Vagina (tissue), 2 donors: ENCODE measurements around the gene TMEM164.

Source experiments
- CTCF ChIP-seq, 3 experiments: fragments of 450-650 bp in 2 of 3; fragments of 200-600 bp in 1 of 3; sonication (generic) in 1 of 3; IDR thresholded peaks; one replicate each; pipeline ENCODE4 v1.5.1; 2017 to 2019; ENCODE audit warnings: antibody characterized with exemption in 3 of 3, mild to moderate bottlenecking in 2 of 3, moderate library complexity in 2 of 3
- POLR2A ChIP-seq, 2 donors: fragments of 450-650 bp; IDR thresholded peaks; one replicate each; pipeline ENCODE4 v1.6.1; 2017; ENCODE audit warnings: antibody characterized with exemption in 2 of 2, mild to moderate bottlenecking in 2 of 2, moderate library complexity in 2 of 2

GRCh38 chrX:110194977-110195376 lies 192.1 kb downstream of the TMEM164 start:
- TF ChIP-seq CTCF (IDR thresholded peaks at IDR 0.05), result no peak
- no peak for TF ChIP-seq POLR2A (IDR thresholded peaks at IDR 0.05)
